Endothelial cell of umbilical vein (primary cell): ENCODE measurements around the gene SAFB. TPM values are rescaled to one million over a fixed set of nuclear protein-coding genes. Genes with fewer than 3 reads are reported as not detected.

ENCODE experiments used
- BruUV-seq: library from RNA; stranded (reverse); fragments of 400-500 nt; replicated peaks from 2 replicates; lab custom pipeline; 2021; lab: Mats Ljungman, UMichigan
- CTCF ChIA-PET: fragments of 300-600, 350-600 bp; sonication (Branson Sonifier 250); formaldehyde crosslinking; loops from one replicate; lab custom pipeline; 2021; ENCODE audit warnings: antibody characterized with exemption, inconsistent platforms; lab: Charles Lee
- POLR2A ChIA-PET: fragments of 300-600, 350-600 bp; sonication (Branson Sonifier 250); formaldehyde crosslinking; loops from one replicate; lab custom pipeline; 2021; ENCODE audit warnings: antibody characterized with exemption, inconsistent platforms; lab: Charles Lee
- DNase-seq: peaks from one replicate; pipeline ENCODE4 v3.0.0-alpha.2; 2011; ENCODE audit warnings: low read depth, low spot score
- FAIRE-seq: peaks from 2 replicates; lab custom pipeline; 2011; peaks lifted over from hg19 to GRCh38; lab: Jason Lieb, UNC
- H2AFZ ChIP-seq: 2 replicates; pipeline ENCODE4 v1.6.0; 2012; ENCODE audit warnings: low read depth, low read length, control low read depth, inconsistent platforms
- H3K27ac ChIP-seq: 2 replicates; pipeline ENCODE4 v1.5.1; 2011; ENCODE audit warnings: low read depth, mild to moderate bottlenecking, control low read depth, low read length, moderate library complexity; ENCODE audit not compliant: insufficient read depth
- H3K27me3 ChIP-seq, 2 experiments: 2 replicates each; pipeline versions ENCODE4 v1.6.0 to v1.6.1; 2011; ENCODE audit warnings: low read length in 2 of 2, mixed read lengths in 1 of 2; ENCODE audit not compliant: control insufficient read depth in 2 of 2, insufficient read depth in 2 of 2
- H3K36me3 ChIP-seq, 2 experiments: 2 replicates in 1 of 2; 3 replicates in 1 of 2; pipeline ENCODE4 v1.5.1; 2011; ENCODE audit warnings: low read length in 2 of 2, mild to moderate bottlenecking in 1 of 2, moderate library complexity in 1 of 2; ENCODE audit not compliant: control insufficient read depth in 2 of 2, insufficient read depth in 2 of 2; ENCODE audit errors: extremely low read depth in 1 of 2
- H3K4me1 ChIP-seq: 3 replicates; pipeline ENCODE4 v1.5.1; 2011; ENCODE audit warnings: mild to moderate bottlenecking, low read length; ENCODE audit not compliant: control insufficient read depth, insufficient read depth; ENCODE audit errors: extremely low read depth
- H3K4me2 ChIP-seq: 2 replicates; pipeline ENCODE4 v1.6.1; 2011; ENCODE audit warnings: low read length, control low read depth, mixed read lengths; ENCODE audit not compliant: insufficient read depth
- H3K4me3 ChIP-seq, 3 experiments: fragments of 200-600 bp in 1 of 3; sonication (generic), shearing (Covaris generic) in 1 of 3; replicated peaks in 1 of 3; 2 replicates each; pipeline ENCODE4 v1.5.1; 2011 to 2016; ENCODE audit warnings: control low read depth in 3 of 3, low read length in 3 of 3, mild to moderate bottlenecking in 2 of 3, inconsistent platforms in 1 of 3, low read depth in 1 of 3, moderate library complexity in 1 of 3; ENCODE audit not compliant: insufficient read depth in 1 of 3
- H3K79me2 ChIP-seq: 2 replicates; pipeline ENCODE4 v1.6.0; 2012; ENCODE audit warnings: low read length, inconsistent platforms; ENCODE audit not compliant: control insufficient read depth, insufficient read depth
- H3K9ac ChIP-seq: replicated peaks from 2 replicates; pipeline ENCODE3; 2011; ENCODE audit warnings: low read length, control low read depth; ENCODE audit not compliant: insufficient read depth; ENCODE audit errors: extremely low read depth
- H3K9me1 ChIP-seq: replicated peaks from 3 replicates; pipeline ENCODE4 v1.6.0; 2011; ENCODE audit warnings: mild to moderate bottlenecking, low read length; ENCODE audit not compliant: control insufficient read depth, insufficient read depth; ENCODE audit errors: extremely low read depth
- H3K9me3 ChIP-seq: replicated peaks from 2 replicates; pipeline ENCODE4 v1.5.1; 2012; ENCODE audit warnings: low read length, inconsistent platforms; ENCODE audit not compliant: control insufficient read depth, insufficient read depth
- H4K20me1 ChIP-seq: replicated peaks from 2 replicates; pipeline ENCODE3; 2011; ENCODE audit warnings: mild to moderate bottlenecking, low read length; ENCODE audit not compliant: control insufficient read depth, insufficient read depth; ENCODE audit errors: extremely low read depth
- EZH2 ChIP-seq: IDR thresholded peaks from 2 replicates; pipeline ENCODE4 v1.6.1; 2012; ENCODE audit warnings: borderline replicate concordance, low read depth, mild to moderate bottlenecking, moderate library complexity, low read length, inconsistent platforms; ENCODE audit not compliant: severe bottlenecking
- FOS ChIP-seq: IDR thresholded peaks from 2 replicates; pipeline ENCODE4 v1.6.1; 2011; ENCODE audit warnings: mild to moderate bottlenecking, low read length, moderate library complexity, borderline replicate concordance; ENCODE audit not compliant: insufficient read depth
- MYC ChIP-seq: IDR thresholded peaks from one replicate; pipeline ENCODE4 v1.6.1; 2011; ENCODE audit warnings: mild to moderate bottlenecking, low read depth, low read length
- POLR2A ChIP-seq: IDR thresholded peaks from 2 replicates; pipeline ENCODE4 v1.6.1; 2012; ENCODE audit warnings: low read depth, mild to moderate bottlenecking, control low read depth, low read length
- POLR2AphosphoS5 ChIP-seq: IDR thresholded peaks from 2 replicates; pipeline ENCODE4 v1.6.1; 2012; ENCODE audit warnings: low read depth, mild to moderate bottlenecking, control low read depth, low read length, moderate library complexity; ENCODE audit not compliant: insufficient read depth
- dilution Hi-C: fragments of 300-500 bp; cut with MboI; formaldehyde crosslinking; loops from one replicate; pipeline ENCODE4 v1.15.0; 2019; ENCODE audit warnings: low sequenced_read_pairs; ENCODE audit not compliant: extremely low pct_ligation_motif_present
- intact Hi-C: fragments of 100-400 bp; cut with micrococcal nuclease; formaldehyde crosslinking; loops from one replicate; pipeline ENCODE4 v1.10.0; 2022
- polyA plus RNA-seq, 4 experiments: library from polyadenylated mRNA; depleted of rRNA in 3 of 4; stranded (reverse) in 3 of 4; unstranded in 1 of 4; fragments of >200 nt; gene quantifications; 2 replicates each; pipeline versions ENCODE4 v1.2.1 to v1.2.3, GENCODE V29; 2011 to 2012; ENCODE audit warnings: missing spikeins in 1 of 4
- total RNA-seq: library from RNA; stranded (reverse); gene quantifications from 2 replicates; pipeline ENCODE4 v1.2.3, GENCODE V29; 2021
- TF ChIP-seq, protein P1 (sequence below): IDR thresholded peaks from 2 replicates; pipeline ENCODE4 v1.6.1; 2011; ENCODE audit not compliant: insufficient read depth, insufficient read length
- TF ChIP-seq, protein P2 (sequence below), 2 donors: IDR thresholded peaks; 1 replicate in 1 of 2; 2 replicates in 1 of 2; pipeline ENCODE4 v1.5.1; 2011; ENCODE audit warnings: low read length in 2 of 2, mild to moderate bottlenecking in 2 of 2, moderate library complexity in 2 of 2, control low read depth in 1 of 2, inconsistent platforms in 1 of 2, low read depth in 1 of 2; ENCODE audit not compliant: insufficient read depth in 1 of 2; ENCODE audit errors: extremely low read depth in 1 of 2

The SAFB gene
- total and polyA plus RNA-seq, 2 donors (not counting 3 experiments of a cell fraction or from before 2014, with no cell fraction given) = 44.7 to 109 TPM

DNA sequence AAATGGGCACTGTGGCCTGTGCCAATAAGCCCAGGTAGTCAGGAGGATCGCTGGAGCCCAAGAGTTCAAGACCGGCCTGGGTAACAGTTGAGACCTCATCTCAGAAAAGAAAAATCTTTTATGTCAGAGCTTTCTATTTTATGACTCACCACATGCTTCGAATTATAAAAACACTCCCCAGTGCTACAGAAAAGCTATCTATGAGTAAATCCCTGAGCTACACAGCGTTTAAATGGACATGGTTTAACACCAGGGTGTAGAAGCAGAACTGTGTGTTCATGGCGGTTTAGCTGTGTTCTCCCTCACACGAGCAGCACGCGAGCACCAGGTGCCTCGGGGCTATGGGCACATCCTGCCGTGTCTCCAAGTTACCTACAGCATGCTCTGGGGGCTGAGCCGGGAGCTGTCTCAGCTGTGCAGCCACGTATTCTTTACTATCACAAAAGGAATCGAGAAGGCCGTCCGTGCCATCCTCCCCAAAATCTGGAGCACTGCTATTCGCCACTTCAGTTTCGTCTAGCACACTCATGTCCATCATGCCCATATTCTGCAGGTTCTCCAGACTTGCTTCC, 7.0 kb upstream of the SAFB start:
- H3K9me3 ChIP-seq = no peaks in the 10 kb centered on the region
- no peaks in the 10 kb centered on the region for H3K9me1 ChIP-seq
- dilution Hi-C loops = no loop called here
- intact Hi-C loops = no loop called here
- no peak overlapping the region for H3K4me2 ChIP-seq
- peaks cover 5% of the 10 kb centered on the region for H3K4me1 ChIP-seq
- peaks cover 43% of the 10 kb centered on the region for H3K79me2 ChIP-seq
- H3K27ac ChIP-seq = no peak overlapping the region
- no peak overlapping the region for H2AFZ ChIP-seq
- H3K27me3 ChIP-seq = no peaks in the 10 kb centered on the region
- H3K4me3 ChIP-seq = no peak overlapping the region
- TF ChIP-seq, protein P1, sequence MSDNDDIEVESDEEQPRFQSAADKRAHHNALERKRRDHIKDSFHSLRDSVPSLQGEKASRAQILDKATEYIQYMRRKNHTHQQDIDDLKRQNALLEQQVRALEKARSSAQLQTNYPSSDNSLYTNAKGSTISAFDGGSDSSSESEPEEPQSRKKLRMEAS = no peak
- TF ChIP-seq, protein P2, sequence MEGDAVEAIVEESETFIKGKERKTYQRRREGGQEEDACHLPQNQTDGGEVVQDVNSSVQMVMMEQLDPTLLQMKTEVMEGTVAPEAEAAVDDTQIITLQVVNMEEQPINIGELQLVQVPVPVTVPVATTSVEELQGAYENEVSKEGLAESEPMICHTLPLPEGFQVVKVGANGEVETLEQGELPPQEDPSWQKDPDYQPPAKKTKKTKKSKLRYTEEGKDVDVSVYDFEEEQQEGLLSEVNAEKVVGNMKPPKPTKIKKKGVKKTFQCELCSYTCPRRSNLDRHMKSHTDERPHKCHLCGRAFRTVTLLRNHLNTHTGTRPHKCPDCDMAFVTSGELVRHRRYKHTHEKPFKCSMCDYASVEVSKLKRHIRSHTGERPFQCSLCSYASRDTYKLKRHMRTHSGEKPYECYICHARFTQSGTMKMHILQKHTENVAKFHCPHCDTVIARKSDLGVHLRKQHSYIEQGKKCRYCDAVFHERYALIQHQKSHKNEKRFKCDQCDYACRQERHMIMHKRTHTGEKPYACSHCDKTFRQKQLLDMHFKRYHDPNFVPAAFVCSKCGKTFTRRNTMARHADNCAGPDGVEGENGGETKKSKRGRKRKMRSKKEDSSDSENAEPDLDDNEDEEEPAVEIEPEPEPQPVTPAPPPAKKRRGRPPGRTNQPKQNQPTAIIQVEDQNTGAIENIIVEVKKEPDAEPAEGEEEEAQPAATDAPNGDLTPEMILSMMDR (IDR thresholded peaks at IDR 0.05; ENCODE audit: extremely low read depth in 1 of 2, insufficient read depth in 1 of 2, low read depth in 1 of 2, low read length in 2 of 2) = no peak
- no peak for TF ChIP-seq EZH2
- TF ChIP-seq FOS = no peak
- TF ChIP-seq MYC = no peak
- no peak for TF ChIP-seq POLR2AphosphoS5
- no peak for TF ChIP-seq POLR2A
- H4K20me1 ChIP-seq = peaks cover 5% of the 10 kb centered on the region
- FAIRE-seq (no peak), DNase-seq (no peak)
- CTCF ChIA-PET = interaction anchor here (0.9 kb wide), 1 partner anchor 11 kb away, joined by 3 read pairs; no protein-coding TSS in a partner anchor
- peaks cover 36 to 37% of the 10 kb centered on the region in 2 experiments for H3K36me3 ChIP-seq
- no TSS peak for BruUV-seq
- POLR2A ChIA-PET = no interaction called here
- H3K9ac ChIP-seq = no peak overlapping the region
